ENCODE data around the gene VSIG10. TPM values are rescaled to one million over a fixed set of nuclear protein-coding genes. Genes with fewer than 3 reads are reported as not detected.

Gene VSIG10
- total and polyA plus RNA-seq, 2 of the 4 experiments (the other 2 are of a cell fraction) = 5.9 to 10.0 TPM

- Histone ChIP-seq H3K27me3 (ENCODE audit: control insufficient read depth, insufficient read depth, low read length) (no peaks in the 10 kb centered on the region), H4K8ac (ENCODE audit: low read depth in 2 of 2, low read length in 2 of 2) (no peak overlapping the region), H4K20me1 (ENCODE audit: insufficient read depth, low read length) (no peaks in the 10 kb centered on the region; the same call in 1 of the 2 replicates), H3K79me1 (ENCODE audit: low read depth in 1 of 2, low read length in 2 of 2) (peaks cover 0 to 3% of the 10 kb centered on the region in 2 experiments; a peak in 1 of 4 replicates), H3K4me1 (ENCODE audit: control insufficient read depth, insufficient read depth, low read length) (no peaks in the 10 kb centered on the region), H4K91ac (ENCODE audit: insufficient read depth, low read depth, low read length) (no peak overlapping the region), H3K23ac (ENCODE audit: low read depth, low read length) (no peak overlapping the region), H3K9ac (ENCODE audit: low read depth, low read length) (no peak overlapping the region), H3K18ac (ENCODE audit: low read depth, low read length) (no peak overlapping the region), H2AK5ac (ENCODE audit: low read depth, low read length) (no peak overlapping the region), H3K9me1 (ENCODE audit: insufficient read depth, low read length) (no peaks in the 10 kb centered on the region; the same call in 1 of the 2 replicates), H3K27ac (ENCODE audit: insufficient read depth, low read length) (no peak overlapping the region), H3K4me3 (ENCODE audit: insufficient read depth, low read depth, low read length) (no peak overlapping the region), H3K4ac (ENCODE audit: low read depth, low read length) (no peak overlapping the region), H3K36me3 (ENCODE audit: control insufficient read depth, insufficient read depth, low read length) (peaks cover 43% of the 10 kb centered on the region), H2BK20ac (ENCODE audit: low read depth, low read length) (no peak overlapping the region), H2AFZ (replicated peaks; ENCODE audit: low read length, poor library complexity) (no peak overlapping the region), H3K4me2 (ENCODE audit: low read depth, low read length) (no peak overlapping the region), H3K56ac (ENCODE audit: extremely low read depth, insufficient read depth, low read length) (no peak overlapping the region), H2BK15ac (ENCODE audit: low read depth, low read length) (no peak overlapping the region), H2AK9ac (replicated peaks; ENCODE audit: low read depth, low read length, poor library complexity) (no peak overlapping the region), H3K9me3 (ENCODE audit: control insufficient read depth, insufficient read depth, low read length) (no peaks in the 10 kb centered on the region), H3K14ac (replicated peaks; ENCODE audit: low read depth, low read length) (no peak overlapping the region), H2BK5ac (ENCODE audit: low read depth, low read length, poor library complexity, severe bottlenecking) (no peak overlapping the region), H2BK120ac (ENCODE audit: low read depth, low read length) (no peak overlapping the region), H4K5ac (ENCODE audit: low read depth, low read length) (no peak overlapping the region)
- no TSS peak for BruUV-seq (replicated peaks)
- DNase-seq = no peak
- intact Hi-C loops (cut with micrococcal nuclease) = no loop called here
- ChIA-PET POLR2A (ENCODE audit: unreplicated experiment) (no interaction called here), CTCF (no interaction called here)
- TF ChIP-seq, protein P1, sequence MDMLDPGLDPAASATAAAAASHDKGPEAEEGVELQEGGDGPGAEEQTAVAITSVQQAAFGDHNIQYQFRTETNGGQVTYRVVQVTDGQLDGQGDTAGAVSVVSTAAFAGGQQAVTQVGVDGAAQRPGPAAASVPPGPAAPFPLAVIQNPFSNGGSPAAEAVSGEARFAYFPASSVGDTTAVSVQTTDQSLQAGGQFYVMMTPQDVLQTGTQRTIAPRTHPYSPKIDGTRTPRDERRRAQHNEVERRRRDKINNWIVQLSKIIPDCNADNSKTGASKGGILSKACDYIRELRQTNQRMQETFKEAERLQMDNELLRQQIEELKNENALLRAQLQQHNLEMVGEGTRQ (IDR thresholded peaks at IDR 0.05; ENCODE audit: low read depth, low read length) = no peak
- no peak for TF ChIP-seq SMC3 (IDR thresholded peaks at IDR 0.05; ENCODE audit: low read depth, low read length)
- no peak for TF ChIP-seq MAZ (IDR thresholded peaks at IDR 0.05; ENCODE audit: borderline replicate concordance, low read depth, low read length)
- no peak for TF ChIP-seq MAFK (IDR thresholded peaks at IDR 0.05; ENCODE audit: low read depth, low read length)
- no peak for TF ChIP-seq RCOR1 (IDR thresholded peaks at IDR 0.05; ENCODE audit: insufficient replicate concordance, low read length)
- TF ChIP-seq CHD1 (IDR thresholded peaks at IDR 0.05; ENCODE audit: low read depth, low read length) = no peak
- TF ChIP-seq, protein P2, sequence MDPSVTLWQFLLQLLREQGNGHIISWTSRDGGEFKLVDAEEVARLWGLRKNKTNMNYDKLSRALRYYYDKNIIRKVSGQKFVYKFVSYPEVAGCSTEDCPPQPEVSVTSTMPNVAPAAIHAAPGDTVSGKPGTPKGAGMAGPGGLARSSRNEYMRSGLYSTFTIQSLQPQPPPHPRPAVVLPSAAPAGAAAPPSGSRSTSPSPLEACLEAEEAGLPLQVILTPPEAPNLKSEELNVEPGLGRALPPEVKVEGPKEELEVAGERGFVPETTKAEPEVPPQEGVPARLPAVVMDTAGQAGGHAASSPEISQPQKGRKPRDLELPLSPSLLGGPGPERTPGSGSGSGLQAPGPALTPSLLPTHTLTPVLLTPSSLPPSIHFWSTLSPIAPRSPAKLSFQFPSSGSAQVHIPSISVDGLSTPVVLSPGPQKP (IDR thresholded peaks at IDR 0.05; ENCODE audit: borderline replicate concordance, low read depth, low read length) = no peak
- TF ChIP-seq MXI1 (IDR thresholded peaks at IDR 0.05; ENCODE audit: borderline replicate concordance, low read depth, low read length) = no peak
- TF ChIP-seq BHLHE40 (IDR thresholded peaks at IDR 0.05; ENCODE audit: low read depth, low read length) = no peak
- TF ChIP-seq CEBPB (IDR thresholded peaks at IDR 0.05; ENCODE audit: low read depth, low read length) = no peak
- TF ChIP-seq FOS (IDR thresholded peaks at IDR 0.05; ENCODE audit: low read depth, low read length) = no peak
- in situ Hi-C loops (cut with MboI; ENCODE audit: low sequenced_read_pairs) = no loop called here
- WGBS, 2 experiments (ENCODE audit: extremely low coverage in 2 of 2, insufficient read length in 1 of 2) = no CpG with 5 or more reads among the region's 7 CpGs
- dilution Hi-C loops (cut with HindIII; ENCODE audit: low sequenced_read_pairs, unreplicated experiment) = no loop called here
- no peak for ATAC-seq (ENCODE audit: low read depth)
Measured at GRCh38 chr12:118150625-118151024, 46.8 kb upstream of the VSIG10 start.

Data from IMR-90 (cell line).